ENCODE results near the gene USF1. TPM values are rescaled to one million over a fixed set of nuclear protein-coding genes. Genes with fewer than 3 reads are reported as not detected.
A peak's percentile ranks its signal among the peaks of the same experiment; 100 is the strongest.

The USF1 gene
- total and polyA plus RNA-seq, 9 of the 15 experiments (the other 6 are each of a cell fraction or from before 2014, with no cell fraction given): 7.4 to 60.2 (median 54.2) TPM

DNA sequence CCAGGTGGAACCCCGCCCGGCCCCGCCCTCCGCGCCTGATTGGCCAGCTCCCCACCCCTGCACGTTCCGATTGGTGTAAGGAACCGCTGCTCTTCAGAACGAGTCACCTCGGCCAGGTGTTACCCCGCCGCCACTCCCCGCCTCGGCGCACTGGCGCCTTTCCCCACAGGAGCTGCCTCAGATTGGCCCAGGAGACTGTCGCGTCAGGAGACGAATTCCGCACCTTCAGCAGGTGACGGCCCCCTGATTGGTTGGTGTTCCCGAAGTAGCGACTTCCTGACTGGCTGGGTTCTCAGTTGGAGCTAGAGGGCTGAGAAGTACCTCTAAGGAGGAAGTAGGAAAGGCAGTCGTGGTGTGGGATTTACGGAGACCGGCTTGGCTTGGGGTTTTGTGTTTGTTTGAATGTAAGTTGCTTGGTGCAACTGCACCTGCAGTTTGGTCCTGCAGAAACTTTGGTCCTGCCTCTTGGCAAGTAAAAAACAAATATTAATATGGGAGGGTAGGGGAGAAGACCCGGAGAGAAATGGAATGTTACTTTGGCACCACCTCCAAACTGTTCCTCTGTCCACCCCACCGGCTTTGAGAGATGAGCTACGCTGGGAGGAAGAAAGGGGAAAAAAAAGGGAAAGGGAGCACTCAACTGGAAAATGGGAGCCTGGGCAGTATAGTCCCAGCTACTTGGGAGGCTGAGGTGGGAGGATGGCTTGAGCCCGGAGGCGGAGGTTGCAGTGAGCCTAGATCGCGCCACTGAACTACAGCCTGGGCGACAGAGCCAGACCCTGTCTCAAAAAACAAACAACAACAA lies 24.4 kb downstream of the USF1 start (continued):
- TF ChIP-seq ZNF24 (IDR thresholded peaks at IDR 0.05) (no peak), RNF2 (IDR thresholded peaks at IDR 0.05) (no peak), SP2 (IDR thresholded peaks at IDR 0.05; ENCODE audit: extremely low read depth, low read depth, low read length, poor library complexity, severe bottlenecking) (peak; percentile 71), JUND (IDR thresholded peaks at IDR 0.05; ENCODE audit: borderline replicate concordance, low read depth, low read length) (peak; percentile 48), JUND (tag; IDR thresholded peaks at IDR 0.05; ENCODE audit: borderline replicate concordance, low read depth, low read length) (no peak; the same call in 1 of the 3 replicates), ZNF695 (CRISPR knock-in tag; IDR thresholded peaks at IDR 0.05) (no peak), CBX3 (IDR thresholded peaks at IDR 0.05; ENCODE audit: borderline replicate concordance in 1 of 2, low read length in 2 of 2) (no peak), ILF3 (IDR thresholded peaks at IDR 0.05; ENCODE audit: borderline replicate concordance) (no peak), MGA (IDR thresholded peaks at IDR 0.05) (peak; percentile 65), NONO (IDR thresholded peaks at IDR 0.05; ENCODE audit: low read depth in 2 of 2, low read length in 1 of 2) (no peak), C11orf30 (IDR thresholded peaks at IDR 0.05; ENCODE audit: low read depth) (peak; percentile 70), FOSL1 (tag; conservative IDR thresholded peaks at IDR 0.05) (no peak; the same call in 1 of the 2 replicates), TRIM25 (IDR thresholded peaks at IDR 0.05; ENCODE audit: borderline replicate concordance) (0 out of 2 replicates have a peak, but pooled peaks have one; percentile 65)
